GM15510 (cell line): ENCODE results near the gene NISCH.

Experiments
- POLR2A ChIP-seq: IDR thresholded peaks from 3 replicates; pipeline ENCODE4 v1.6.1; 2011; ENCODE audit warnings: borderline replicate concordance; ENCODE audit not compliant: insufficient read length; ENCODE audit errors: extremely low read depth

NISCH gene

GRCh38 chr3:52516509-52517195, 61.2 kb downstream of the NISCH start:
- no peak for TF ChIP-seq POLR2A

GRCh38 chr3:52517796-52518722, 62.7 kb downstream of the NISCH start:
- TF ChIP-seq POLR2A, result no peak

- TF ChIP-seq POLR2A, result no peak
Observed at GRCh38 chr3:52518723-52519444, 63.5 kb downstream of the NISCH start.

GRCh38 chr3:52519445-52520140, 64.2 kb downstream of the NISCH start:
- no peak for TF ChIP-seq POLR2A

- TF ChIP-seq POLR2A, result no peak
Observed at GRCh38 chr3:52520141-52520667, 64.8 kb downstream of the NISCH start.

GRCh38 chr3:52520716-52521487, 65.5 kb downstream of the NISCH start:
- TF ChIP-seq POLR2A, result no peak

- no peak for TF ChIP-seq POLR2A
Observed at GRCh38 chr3:52521488-52521824, 66.1 kb downstream of the NISCH start.

- no peak for TF ChIP-seq POLR2A
Observed at GRCh38 chr3:52521881-52522650, 66.7 kb downstream of the NISCH start.

- TF ChIP-seq POLR2A, result no peak
Observed at GRCh38 chr3:52522651-52523251, 67.3 kb downstream of the NISCH start.

- no peak for TF ChIP-seq POLR2A
Observed at GRCh38 chr3:52523386-52524257, 68.2 kb downstream of the NISCH start.

- TF ChIP-seq POLR2A, result no peak
Observed at GRCh38 chr3:52524258-52524751, 68.9 kb downstream of the NISCH start.
